ENCODE results near the gene WDR81.
"Not testable (repeated sequence)": the region's sequence is repeated elsewhere in the genome, so short reads cannot be mapped to it uniquely, and the experiment has no call there.

Gene WDR81

GRCh38 chr17:1769822-1770477, 45.4 kb downstream of the WDR81 start:
- H3K4me3 ChIP-seq (ENCODE audit: low read depth, low read length), result no peak overlapping the region
- DNase-seq (ENCODE audit: low read depth), result no peak

GRCh38 chr17:1773000-1773695, 48.6 kb downstream of the WDR81 start:
- not testable (repeated sequence) for H3K4me3 ChIP-seq (ENCODE audit: low read depth, low read length); DNase-seq (ENCODE audit: low read depth)

GRCh38 chr17:1773696-1774181, 49.2 kb downstream of the WDR81 start:
- H3K4me3 ChIP-seq (ENCODE audit: low read depth, low read length), result no peak overlapping the region
- DNase-seq (ENCODE audit: low read depth), result no peak

- H3K4me3 ChIP-seq (ENCODE audit: low read depth, low read length), result no peak overlapping the region
- no peak for DNase-seq (ENCODE audit: low read depth)
Observed at GRCh38 chr17:1774390-1775176, 50.1 kb downstream of the WDR81 start.

GRCh38 chr17:1776328-1776727, 51.8 kb downstream of the WDR81 start:
- H3K4me3 ChIP-seq (ENCODE audit: low read depth, low read length), result no peak overlapping the region
- DNase-seq (ENCODE audit: low read depth), result no peak

- H3K4me3 ChIP-seq (ENCODE audit: low read depth, low read length), result no peak overlapping the region
- DNase-seq (ENCODE audit: low read depth), result no peak
Observed at GRCh38 chr17:1776857-1777256, 52.4 kb downstream of the WDR81 start.

GRCh38 chr17:1779571-1780131, 55.1 kb downstream of the WDR81 start:
- no peak overlapping the region for H3K4me3 ChIP-seq (ENCODE audit: low read depth, low read length)
- DNase-seq (ENCODE audit: low read depth), result peak; percentile 91

- DNase-seq (ENCODE audit: low read depth), result no peak
- H3K4me3 ChIP-seq (ENCODE audit: low read depth, low read length), result no peak overlapping the region
Observed at GRCh38 chr17:1782171-1782567, 57.7 kb downstream of the WDR81 start.

- H3K4me3 ChIP-seq (ENCODE audit: low read depth, low read length), result no peak overlapping the region
- DNase-seq (ENCODE audit: low read depth), result no peak
Observed at GRCh38 chr17:1783271-1783670, 58.8 kb downstream of the WDR81 start.

GRCh38 chr17:1783834-1784611, 59.5 kb downstream of the WDR81 start:
- DNase-seq (ENCODE audit: low read depth), result peak; percentile 78
- no peak overlapping the region for H3K4me3 ChIP-seq (ENCODE audit: low read depth, low read length)

- no peak overlapping the region for H3K4me3 ChIP-seq (ENCODE audit: low read depth, low read length)
- no peak for DNase-seq (ENCODE audit: low read depth)
Observed at GRCh38 chr17:1785930-1786329, 61.4 kb downstream of the WDR81 start.

- no peak overlapping the region for H3K4me3 ChIP-seq (ENCODE audit: low read depth, low read length)
- DNase-seq (ENCODE audit: low read depth), result no peak
Observed at GRCh38 chr17:1786708-1787107, 62.2 kb downstream of the WDR81 start.

GRCh38 chr17:1787301-1787902, 62.9 kb downstream of the WDR81 start:
- H3K4me3 ChIP-seq (ENCODE audit: low read depth, low read length), result no peak overlapping the region
- DNase-seq (ENCODE audit: low read depth), result peak; percentile 76

All from skeletal muscle cell (primary cell).